Measurements from ENCODE around the gene INPP4A.

The INPP4A gene

DNA sequence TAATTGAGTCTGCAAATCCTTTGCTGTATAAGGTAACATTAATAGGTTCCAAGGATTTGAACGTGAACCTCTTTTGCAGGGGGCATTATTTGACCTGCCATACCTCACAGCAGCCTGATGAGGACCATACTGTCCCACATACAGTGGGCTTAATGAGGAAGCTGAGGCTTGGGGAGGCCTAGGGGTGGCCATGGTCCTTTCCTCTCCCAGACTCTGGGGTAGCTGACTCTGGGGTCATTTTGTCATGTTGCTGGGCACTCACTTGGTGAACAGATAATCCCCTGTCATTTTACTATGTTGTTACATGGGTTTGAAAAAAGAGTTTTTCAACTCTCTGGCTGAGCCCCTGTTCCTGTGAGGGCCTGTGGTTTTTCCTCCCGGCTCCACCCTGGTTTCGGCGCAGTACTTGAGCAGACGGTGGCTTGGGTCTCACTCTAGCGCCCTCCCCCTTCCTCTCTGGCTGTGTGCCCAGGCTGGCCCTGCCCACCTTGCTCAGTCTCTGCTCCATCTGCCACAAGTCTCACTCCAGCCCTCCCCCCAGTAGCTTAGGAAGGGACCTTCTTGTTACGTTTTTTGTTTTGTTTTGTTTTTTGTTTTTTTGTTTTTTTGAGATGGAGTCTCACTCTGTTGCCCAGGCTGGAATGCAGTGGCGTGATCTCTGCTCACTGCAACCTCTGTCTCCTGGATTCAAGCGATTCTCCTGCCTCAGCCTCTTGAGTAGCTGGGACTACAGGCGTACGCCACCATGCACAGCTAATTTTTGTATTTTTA is 21.0 kb downstream of the INPP4A start:
- DNase-seq (ENCODE audit: low read depth), result peak; percentile 39

DNA sequence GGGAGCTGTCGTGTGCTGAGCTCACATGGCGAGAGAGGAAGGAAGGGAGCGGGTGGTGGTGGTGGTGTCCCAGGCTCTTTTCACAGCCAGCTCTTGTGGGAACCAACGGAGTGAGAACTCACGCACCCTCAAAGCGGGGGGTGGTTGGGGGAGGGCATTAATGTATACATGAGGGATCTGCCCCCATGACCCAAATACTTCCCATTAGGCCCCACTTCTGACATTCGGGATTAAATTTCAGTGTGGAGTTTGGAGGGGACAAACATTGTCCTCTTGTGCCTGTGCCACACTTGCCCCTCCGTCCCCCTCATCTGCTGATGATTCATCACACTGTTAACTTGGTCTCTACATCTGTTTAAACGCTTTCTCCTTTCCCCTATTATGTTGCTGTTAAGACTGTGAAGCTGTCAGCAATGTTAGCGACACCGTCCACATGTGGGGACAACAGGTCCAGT is 22.5 kb downstream of the INPP4A start:
- DNase-seq (ENCODE audit: low read depth), result no peak
- TF ChIP-seq, protein P1, sequence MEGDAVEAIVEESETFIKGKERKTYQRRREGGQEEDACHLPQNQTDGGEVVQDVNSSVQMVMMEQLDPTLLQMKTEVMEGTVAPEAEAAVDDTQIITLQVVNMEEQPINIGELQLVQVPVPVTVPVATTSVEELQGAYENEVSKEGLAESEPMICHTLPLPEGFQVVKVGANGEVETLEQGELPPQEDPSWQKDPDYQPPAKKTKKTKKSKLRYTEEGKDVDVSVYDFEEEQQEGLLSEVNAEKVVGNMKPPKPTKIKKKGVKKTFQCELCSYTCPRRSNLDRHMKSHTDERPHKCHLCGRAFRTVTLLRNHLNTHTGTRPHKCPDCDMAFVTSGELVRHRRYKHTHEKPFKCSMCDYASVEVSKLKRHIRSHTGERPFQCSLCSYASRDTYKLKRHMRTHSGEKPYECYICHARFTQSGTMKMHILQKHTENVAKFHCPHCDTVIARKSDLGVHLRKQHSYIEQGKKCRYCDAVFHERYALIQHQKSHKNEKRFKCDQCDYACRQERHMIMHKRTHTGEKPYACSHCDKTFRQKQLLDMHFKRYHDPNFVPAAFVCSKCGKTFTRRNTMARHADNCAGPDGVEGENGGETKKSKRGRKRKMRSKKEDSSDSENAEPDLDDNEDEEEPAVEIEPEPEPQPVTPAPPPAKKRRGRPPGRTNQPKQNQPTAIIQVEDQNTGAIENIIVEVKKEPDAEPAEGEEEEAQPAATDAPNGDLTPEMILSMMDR (conservative IDR thresholded peaks at IDR 0.05; ENCODE audit: control insufficient read depth, insufficient read depth, low read depth, low read length), result no peak
- no peak overlapping the region for H3K4me3 ChIP-seq (ENCODE audit: control insufficient read depth, low read depth, low read length)

More for the DNA sequence above, 21.0 kb downstream of the INPP4A start:
- TF ChIP-seq, protein P1 (conservative IDR thresholded peaks at IDR 0.05; ENCODE audit: control insufficient read depth, insufficient read depth, low read depth, low read length), result no peak
- H3K4me3 ChIP-seq (ENCODE audit: control insufficient read depth, low read depth, low read length), result no peak overlapping the region

DNA sequence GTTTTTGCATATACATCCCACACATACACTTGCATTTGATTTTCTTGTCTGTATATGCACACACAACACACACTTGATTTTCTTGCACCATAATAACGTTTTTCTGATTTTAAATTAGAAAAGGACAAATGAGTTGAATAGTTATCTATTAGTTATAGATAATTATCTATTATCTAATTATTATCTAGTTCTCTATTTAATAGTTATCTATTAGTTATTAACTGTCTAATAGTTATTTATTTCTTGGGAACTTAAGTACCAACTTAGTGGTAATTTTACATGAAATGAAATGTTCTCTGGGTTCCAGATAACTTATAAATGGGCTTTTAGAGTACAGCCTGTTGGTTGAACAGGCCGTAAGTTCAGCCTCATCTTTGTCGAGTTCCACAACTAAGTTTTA is 23.0 kb downstream of the INPP4A start:
- TF ChIP-seq, protein P1 (conservative IDR thresholded peaks at IDR 0.05; ENCODE audit: control insufficient read depth, insufficient read depth, low read depth, low read length), result no peak
- no peak overlapping the region for H3K4me3 ChIP-seq (ENCODE audit: control insufficient read depth, low read depth, low read length)
- DNase-seq (ENCODE audit: low read depth), result no peak

DNA sequence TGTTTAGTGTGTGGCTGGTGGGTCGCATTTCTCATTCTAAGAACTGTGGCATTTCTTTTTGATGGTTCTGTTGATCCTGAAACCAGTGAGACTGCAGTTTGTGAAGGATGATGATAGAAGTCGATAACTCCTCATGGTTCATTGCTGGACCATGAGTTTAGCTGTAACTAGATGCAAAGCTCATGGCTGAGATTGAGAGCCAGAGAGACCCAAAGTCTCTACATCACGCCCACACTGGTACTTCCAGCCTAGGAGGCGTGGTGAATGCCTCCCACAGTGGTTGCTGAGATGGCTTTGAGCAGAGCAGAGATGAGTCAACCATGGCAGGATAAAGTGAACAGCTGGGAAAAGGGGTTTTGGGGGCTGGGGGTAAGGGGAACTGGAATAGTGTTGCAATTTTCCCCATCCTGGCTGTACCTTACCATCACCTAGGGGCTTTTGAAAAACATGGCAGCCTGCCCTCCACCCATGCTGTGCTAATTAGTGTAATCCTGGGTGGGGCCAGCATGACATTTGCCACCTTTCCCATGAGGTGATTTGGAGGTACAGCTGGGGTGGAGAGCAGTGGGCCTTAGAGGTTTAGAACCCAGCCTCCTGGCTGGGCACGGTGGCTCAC is 24.1 kb downstream of the INPP4A start:
- no peak overlapping the region for H3K4me3 ChIP-seq (ENCODE audit: control insufficient read depth, low read depth, low read length)
- TF ChIP-seq, protein P1 (conservative IDR thresholded peaks at IDR 0.05; ENCODE audit: control insufficient read depth, insufficient read depth, low read depth, low read length), result no peak
- peak; percentile 65 for DNase-seq (ENCODE audit: low read depth)

DNA sequence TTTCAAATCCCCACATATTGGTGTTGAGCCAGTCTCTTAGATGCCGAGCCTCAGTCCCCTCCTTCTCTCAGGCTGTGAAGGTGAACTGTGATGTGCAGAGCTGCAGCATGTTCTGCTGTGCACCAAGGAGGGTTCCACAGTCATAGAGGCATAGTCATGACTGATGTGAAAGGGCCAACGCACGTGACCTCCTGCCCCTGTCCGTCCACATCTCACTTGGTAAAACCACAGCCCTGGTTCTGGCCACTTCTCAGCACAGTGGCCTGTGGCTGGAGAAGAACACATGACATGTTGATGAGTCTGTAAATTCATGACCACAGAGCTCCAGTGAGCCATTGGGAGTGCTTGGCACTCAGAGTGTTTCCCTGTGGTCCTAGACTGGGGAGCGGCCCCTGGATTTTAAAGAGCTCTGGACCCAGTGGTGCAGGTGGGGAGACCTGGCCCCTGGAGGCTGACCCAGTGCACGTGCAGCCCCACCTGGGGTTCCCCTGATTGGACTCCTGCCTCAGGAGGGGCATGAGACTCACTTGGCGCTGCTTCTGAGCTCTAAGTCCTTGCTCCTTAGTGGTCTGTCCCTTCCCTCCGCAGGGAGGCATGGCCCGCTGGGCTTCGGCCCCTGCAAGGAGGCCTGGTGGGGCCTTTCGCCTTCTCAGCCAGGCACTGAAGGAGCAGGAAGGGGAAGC is 25.3 kb downstream of the INPP4A start:
- TF ChIP-seq, protein P1 (conservative IDR thresholded peaks at IDR 0.05; ENCODE audit: control insufficient read depth, insufficient read depth, low read depth, low read length), result no peak
- H3K4me3 ChIP-seq (ENCODE audit: control insufficient read depth, low read depth, low read length), result no peak overlapping the region
- peak; percentile 59 for DNase-seq (ENCODE audit: low read depth)

DNA sequence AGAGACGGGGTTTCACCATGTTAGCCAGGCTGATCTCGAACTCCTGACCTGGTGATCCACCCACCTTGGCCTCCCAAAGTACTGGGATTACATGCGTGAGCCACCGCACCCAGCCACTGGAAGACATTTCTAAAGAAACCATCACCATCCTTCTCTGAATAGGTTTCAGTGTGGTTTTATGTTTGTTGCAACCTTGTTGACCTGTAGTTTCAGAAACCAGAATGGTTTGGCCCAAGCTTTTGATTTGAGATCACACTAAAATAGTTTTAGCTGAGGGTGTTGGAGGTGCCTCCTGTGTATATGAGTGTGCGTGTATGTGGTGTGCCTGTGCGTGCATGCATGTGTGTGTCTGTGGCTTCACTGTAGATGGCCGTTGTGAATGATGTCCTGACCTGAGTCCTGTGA is 26.2 kb downstream of the INPP4A start:
- TF ChIP-seq, protein P1 (conservative IDR thresholded peaks at IDR 0.05; ENCODE audit: control insufficient read depth, insufficient read depth, low read depth, low read length), result no peak
- no peak for DNase-seq (ENCODE audit: low read depth)
- H3K4me3 ChIP-seq (ENCODE audit: control insufficient read depth, low read depth, low read length), result no peak overlapping the region

Measured in fibroblast of mammary gland (primary cell).